Occipital lobe (tissue), 2 donors: ENCODE data around the gene AP4E1. TPM values are rescaled to one million over a fixed set of nuclear protein-coding genes. Genes with fewer than 3 reads are reported as not detected.
"Not testable (repeated sequence)": the region's sequence is repeated elsewhere in the genome, so short reads cannot be mapped to it uniquely, and the experiment has no call there.

Experiments
- DNase-seq: peaks from one replicate; lab custom pipeline; 2025; lab: John Stamatoyannopoulos, UW
- total RNA-seq: library from RNA; depleted of rRNA; stranded (reverse); fragments of >200 nt; gene quantifications from one replicate; pipeline ENCODE4 v1.2.3, GENCODE V29; 2014

AP4E1 gene
- total RNA-seq, 1 donor from 2014 or later, result 14.0 TPM

DNA sequence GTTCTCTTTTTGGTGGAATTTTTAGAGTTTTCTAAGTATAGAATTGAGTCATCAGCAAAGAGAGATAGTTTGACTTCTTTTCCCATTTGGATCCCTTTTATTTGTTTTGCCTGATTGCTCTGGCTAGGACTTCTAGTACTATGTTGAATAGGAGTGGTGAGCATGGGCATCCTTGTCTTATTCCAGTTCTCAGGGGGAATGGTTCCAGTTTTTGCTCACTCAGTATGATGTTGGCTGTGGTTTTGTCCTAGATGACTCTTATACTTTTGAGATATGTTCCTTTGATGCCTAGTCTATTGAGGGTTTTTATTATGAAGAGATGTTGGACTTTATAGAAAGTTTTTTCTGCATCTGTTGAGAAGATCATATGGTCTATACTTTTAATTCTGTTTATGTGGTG lies 113.7 kb downstream of the AP4E1 start:
- no peak for DNase-seq

DNA sequence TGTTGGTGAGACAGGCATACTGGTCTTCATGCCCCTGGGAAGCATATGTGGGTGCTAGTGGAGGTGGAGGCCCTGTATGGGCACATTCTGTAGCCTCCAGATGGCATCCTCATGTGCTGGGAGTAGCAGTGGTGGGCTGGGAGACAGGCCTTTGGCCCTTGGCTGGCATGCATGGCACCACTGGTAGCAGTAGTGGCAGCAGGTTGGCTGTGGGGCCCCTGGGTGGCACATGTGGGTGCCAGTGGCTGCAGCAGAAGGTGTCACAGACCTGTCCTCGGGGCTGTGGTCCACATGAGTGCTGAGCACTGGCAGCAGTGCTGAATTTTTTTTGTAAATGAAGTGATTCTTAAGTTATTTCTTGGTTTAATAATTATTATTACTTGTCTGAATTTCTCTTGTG lies 115.0 kb downstream of the AP4E1 start:
- DNase-seq, result no peak

DNA sequence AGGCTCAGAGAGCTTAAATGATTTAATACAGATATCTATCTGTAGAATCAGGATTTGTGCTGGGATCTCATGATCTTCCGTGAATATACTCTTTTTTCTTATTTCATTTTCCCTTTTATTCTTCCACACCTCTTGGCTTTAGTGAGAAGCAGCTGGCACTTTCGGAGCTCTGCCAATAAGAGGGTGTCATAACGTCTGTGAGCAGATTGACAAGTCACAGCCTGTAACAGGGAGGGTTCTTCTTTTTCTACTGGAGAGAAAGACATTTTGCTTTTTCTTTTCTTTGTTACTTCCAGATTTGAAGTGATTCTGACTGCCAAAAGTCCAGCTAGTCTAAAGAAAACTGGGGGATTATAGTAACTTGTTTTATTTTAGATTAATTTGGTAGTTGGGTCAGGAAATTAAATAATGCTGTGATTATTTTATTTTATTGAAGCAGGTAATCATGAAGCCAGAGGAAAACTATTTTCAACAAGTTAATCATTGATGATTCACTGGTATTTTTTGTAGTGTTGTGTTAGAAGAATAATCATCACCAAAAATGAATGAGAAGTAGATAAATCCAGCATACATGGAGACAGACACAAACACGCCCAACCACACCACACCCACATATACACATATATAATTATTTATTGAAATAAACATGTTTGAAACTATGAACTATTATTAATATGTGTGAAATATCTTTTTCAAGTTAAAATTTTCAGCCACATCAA lies 116.4 kb downstream of the AP4E1 start:
- no peak for DNase-seq

DNA sequence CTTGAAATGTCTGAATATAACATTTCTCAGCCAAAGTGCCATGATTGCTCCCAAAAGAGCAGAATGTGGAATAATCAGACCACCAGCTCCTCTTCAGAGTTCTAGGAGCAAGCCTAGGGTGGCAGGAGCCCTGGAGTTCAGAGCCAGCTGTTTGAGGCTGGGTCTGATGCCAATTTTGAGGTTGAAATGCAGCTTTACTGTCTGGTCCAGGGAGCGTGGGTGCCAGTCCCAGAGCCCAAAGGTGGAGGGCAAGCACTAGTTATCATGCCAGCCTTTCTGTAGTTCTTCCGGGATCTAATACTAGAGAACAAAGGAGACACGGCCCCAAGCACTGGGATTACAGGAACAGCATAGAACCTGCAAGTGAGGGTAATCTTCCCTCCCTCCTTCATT lies 117.0 kb downstream of the AP4E1 start:
- no peak for DNase-seq

DNA sequence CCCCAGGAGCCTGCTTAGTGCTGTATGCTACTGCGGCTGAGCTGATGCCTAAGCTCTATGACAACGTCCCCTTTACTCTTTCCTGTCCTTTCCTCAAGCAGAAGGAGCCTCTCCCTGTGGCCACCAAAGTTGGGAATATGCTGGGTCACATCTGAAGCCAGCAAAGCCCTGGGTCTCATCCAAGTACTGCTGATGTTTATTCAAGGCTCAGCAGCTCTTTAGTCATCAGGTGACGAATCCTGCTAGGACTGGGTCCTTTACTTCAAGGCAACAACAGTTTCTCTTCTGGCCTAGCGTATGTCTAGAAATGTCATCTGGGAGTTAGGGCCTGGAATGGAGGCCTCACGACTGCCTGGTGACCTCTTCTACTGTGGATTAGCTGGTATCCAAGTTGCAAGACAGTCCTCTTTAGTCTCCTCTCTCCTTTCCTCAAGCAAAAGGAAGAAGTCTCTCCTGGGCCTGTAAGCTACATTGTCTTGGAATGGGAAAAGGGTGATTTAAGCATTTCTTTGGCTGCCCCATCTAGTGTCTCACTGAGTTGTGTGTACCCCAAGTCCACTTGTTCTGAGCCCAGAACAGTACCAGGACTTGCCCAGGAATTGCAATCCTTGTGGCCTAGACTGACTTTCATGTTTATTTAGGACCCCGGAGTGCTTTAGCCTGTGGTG lies 122.3 kb downstream of the AP4E1 start:
- no peak for DNase-seq

DNA sequence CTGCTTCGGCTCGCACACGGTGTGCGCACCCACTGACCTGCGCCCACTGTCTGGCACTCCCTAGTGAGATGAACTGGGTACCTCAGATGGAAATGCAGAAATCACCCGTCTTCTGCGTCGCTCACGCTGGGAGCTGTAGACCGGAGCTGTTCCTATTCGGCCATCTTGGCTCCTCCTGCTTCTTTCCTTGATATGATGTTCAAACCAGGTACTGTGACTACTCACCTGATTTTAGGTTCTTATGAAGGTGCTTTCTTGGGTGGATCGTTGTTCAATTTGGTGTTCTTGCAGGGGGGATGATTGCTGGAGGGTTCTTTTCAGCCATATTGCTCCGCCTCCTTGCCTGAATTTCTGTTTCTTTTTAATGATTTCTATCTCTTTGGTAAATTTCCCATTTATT lies 129.0 kb downstream of the AP4E1 start:
- DNase-seq, result not testable (repeated sequence)

DNA sequence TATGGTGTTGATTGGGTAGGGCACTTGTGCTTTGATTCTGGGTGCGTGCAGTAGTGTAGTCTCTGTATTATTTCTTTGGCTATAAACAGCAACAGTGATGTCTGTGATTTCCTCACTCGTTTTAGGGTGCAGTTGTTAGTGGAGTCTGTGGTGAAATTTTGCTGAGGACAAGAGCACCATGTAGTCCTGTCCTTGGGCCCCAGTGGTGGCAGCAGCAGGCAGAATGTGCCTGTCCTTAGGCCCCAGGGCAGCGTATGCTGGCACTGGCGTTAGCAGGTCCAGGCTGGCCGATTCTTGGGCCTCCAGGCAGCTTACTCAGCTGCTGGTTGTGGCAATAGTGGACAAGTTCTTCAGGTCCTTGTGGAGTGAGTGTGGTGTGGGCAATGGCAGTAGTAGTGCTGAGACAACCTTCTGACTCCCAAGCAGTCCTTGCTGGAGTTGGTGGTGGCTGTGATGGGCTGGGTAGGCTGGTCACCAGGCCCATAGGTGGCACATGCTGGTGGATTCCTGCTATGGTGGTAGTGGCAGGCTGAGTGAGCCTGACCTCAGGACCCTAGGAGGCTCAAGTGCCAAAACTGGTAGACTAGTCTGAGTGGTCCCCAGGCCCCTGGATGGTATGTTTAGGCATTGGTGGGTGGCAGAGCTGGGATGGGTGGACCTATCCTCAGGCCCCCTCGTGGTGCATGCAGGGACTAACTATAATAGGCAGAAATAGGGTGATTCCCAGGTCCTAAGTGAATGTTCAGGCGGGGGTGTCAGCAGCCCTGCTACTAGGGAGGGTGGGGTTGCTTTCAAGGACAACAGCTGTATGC lies 129.9 kb downstream of the AP4E1 start:
- no peak for DNase-seq

DNA sequence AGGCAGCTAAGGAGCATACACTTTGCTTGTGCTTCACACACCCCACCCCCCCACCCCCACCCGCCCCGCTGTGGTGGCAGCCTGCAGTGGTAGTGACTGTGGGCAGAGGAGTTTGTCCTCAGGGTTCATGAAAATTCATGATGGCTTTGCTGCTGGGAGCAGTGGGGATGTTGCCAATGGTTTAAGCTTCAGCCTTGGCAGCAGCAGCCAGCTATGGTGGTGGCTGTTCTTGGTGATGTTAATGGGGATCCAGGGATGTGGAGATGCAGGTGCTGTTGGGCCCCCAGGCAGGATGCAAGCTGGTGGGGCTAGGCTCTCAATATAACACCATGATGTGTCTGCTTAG lies 130.5 kb downstream of the AP4E1 start:
- no peak for DNase-seq

DNA sequence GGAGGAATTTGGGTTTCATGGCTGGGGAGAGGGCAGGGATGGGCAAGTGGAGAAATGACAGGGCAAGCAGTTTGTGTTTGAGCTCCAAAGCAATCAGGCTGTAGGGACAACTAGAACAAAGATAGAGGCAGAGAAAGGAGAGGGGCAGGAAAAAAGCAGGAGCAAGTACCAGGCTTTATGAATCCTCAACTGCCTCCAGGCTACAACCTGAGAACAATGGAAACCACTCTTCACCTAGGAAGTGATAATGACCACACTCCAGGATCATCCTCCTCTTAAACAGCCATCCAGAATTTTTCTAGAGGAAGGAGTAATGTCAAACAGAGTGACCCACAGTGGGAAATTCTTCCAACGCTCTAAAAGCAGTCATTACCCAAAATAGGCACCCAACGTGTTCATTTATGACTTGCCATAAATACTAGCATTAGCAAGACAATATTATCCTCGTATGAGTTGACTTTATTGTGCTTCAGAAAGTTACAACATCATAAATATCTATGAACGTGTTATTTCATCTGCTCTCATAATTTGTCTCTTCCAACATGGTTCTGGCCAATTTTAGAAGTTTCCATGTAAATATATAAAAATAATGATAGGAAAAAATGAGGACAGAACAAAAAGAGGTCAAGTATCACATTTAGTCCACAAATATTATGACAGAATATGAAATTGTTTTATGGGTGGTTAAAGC lies 135.7 kb downstream of the AP4E1 start:
- DNase-seq, result no peak

DNA sequence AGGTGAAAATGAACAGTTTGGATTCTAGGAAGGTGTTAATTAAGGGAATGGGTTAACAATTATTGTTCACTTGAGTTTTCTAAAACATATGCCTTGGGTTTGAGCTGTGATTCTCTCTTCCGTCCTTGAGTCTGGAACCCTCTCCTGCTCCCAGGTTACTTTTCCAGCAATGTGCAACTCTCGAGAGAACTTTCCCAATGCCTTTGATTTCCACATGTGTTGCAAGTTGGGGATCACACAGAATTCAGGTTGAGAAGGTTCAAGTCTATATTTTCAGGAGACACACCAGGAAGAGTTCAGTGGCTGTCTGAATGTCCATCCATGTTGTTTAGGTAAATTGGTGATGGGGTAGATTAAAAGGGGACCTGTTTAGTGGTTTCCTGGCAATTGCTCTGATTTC lies 137.5 kb downstream of the AP4E1 start:
- DNase-seq, result no peak

DNA sequence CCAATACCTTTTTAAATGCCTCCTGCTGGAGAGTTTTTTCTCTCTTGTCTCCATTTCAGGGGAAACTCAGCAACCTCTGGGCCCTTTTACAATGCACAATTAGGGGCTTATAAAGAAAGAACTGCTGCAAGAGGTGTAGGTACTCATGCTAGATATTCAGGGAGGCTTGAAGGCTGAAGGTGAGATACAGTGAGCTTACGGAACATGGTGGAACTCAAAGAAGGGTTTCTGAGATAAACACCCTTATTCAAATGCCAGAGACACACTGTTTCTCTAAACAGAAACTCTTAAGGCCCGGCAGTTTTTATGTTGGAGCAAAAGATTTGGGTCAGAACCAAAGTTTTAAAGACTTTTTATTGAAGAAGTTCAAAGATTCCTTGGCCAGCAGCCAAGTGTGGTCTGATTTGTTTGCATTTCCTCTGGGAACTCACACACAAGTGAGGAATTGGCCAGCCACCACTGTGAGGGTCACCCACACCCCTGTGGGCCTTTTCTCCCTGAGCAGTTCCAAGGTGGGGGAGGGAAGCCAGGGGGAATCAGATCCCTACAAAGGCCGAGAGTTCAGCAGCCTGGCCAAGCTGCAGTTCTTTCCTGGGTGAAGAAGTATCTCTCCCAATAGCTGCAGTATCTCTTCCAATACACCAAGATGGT lies 138.4 kb downstream of the AP4E1 start:
- no peak for DNase-seq

DNA sequence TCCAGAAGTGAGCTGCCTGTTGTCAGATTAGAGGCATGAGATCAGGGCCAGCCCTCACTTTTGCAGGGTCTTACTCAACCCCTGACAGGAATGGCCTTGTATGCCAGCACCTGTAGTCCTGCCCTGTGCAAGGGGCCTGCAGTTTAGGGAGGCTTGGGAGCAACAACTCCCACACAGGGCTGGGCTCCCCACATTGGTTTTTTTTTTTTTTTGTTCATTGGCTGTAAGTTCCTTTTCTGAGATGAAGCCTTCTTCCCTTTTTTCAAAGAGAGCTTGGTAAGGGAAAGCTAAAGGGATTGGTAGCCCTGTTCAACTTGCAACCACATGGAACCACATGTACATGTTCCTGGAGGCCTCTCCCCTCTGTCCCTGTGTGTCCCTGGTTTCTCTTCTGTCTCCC lies 139.8 kb downstream of the AP4E1 start:
- no peak for DNase-seq

DNA sequence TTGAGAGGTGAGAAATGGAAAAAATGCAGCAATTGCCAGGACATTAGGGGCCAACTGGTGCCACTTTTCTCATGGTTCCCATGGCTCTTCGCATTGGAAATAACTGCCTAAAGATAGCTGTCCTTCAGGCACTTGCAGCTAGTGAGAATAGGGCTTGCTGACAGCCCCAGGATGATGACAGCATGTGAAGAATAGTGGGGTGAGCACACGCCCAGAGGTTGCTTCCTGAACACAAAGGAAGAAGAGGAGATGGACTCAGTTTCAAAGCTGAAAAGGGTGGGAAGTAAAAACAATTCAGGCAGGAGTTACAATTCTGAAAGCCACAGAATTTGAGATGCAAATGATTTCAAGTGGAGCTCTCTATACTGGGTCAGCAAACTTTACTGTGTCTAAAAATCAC lies 140.6 kb downstream of the AP4E1 start:
- no peak for DNase-seq

DNA sequence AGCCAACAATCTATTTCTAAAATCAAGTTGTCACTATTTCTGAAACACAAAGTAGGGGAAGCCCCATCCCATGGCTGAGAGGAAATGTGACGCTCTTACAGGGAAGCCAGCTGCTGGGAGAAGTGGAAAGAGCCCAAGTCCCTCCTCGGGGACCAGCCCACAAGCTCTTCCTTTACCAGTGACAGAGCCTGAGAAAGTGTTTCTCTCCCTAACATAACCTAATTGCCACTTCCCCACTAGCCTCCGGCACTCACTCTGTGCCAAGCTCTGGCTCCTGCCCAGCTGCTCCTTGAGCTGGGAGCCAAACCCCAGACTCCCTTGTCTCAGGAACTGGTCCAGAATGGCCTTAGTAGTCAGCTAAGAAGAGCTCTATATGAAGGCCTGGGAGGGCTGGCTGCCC lies 143.3 kb downstream of the AP4E1 start:
- DNase-seq, result no peak

DNA sequence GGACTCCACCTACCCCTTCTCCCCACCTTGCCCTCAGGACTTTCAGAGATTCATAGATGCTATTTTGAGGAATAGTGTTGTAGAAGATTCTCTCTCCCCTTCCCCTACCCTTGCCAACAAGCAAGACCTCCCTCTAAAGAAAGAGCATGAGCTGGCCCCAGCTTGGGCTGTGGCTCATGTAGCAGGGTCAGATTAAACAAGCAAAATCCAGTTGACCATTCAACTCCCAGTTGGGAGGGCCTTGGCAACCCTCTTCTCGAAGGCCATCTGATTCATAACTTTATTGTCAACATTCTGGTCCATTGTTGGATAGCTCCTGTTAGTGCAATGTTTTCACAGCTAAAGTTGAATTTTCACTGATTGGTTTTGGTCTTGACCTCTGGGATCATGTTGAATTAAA lies 145.1 kb downstream of the AP4E1 start:
- no peak for DNase-seq

DNA sequence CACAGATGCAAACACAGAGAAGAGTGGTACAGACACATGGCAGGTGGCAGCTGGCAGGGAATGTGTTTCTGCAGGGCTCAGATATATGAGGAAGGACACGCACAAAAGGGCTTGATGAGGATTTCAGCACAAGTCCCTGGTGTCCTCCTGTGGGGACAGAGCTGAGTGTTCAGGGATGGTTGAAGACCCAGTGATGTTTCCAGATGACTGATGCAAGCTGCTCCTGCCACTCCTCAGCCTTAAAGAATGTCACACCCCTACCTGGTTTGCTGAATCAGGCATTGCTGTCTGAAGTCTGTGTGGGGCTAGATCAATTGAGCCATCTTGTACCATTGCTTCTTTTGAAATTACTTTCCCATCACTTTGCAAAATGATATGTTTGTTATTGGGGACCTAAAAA lies 146.1 kb downstream of the AP4E1 start:
- DNase-seq, result no peak

Other genes starting within 250 kb of the AP4E1 start
- 59.9 TPM for gene TRPM7, start 221.9 kb upstream of the AP4E1 start, total RNA-seq
- 36.0 TPM for gene SPPL2A, start 143.0 kb upstream of the AP4E1 start, total RNA-seq
- gene TNFAIP8L3, start 186.2 kb downstream of the AP4E1 start, total RNA-seq, result 1.9 TPM